C4-2B (cell line): Measurements from ENCODE around the gene SIX3.

Source experiments
- H3K27ac ChIP-seq: fragments of 450-650 bp; 2 replicates; pipeline ENCODE4 v1.5.1; 2017
- ZFX ChIP-seq: fragments of 450-650 bp; IDR thresholded peaks from 2 replicates; pipeline ENCODE4 v1.6.1; 2017
- TF ChIP-seq, protein P1 (sequence below): fragments of 450-650 bp; conservative IDR thresholded peaks from 2 replicates; pipeline ENCODE4 v1.5.1; 2017; ENCODE audit warnings: mild to moderate bottlenecking

SIX3 gene

DNA sequence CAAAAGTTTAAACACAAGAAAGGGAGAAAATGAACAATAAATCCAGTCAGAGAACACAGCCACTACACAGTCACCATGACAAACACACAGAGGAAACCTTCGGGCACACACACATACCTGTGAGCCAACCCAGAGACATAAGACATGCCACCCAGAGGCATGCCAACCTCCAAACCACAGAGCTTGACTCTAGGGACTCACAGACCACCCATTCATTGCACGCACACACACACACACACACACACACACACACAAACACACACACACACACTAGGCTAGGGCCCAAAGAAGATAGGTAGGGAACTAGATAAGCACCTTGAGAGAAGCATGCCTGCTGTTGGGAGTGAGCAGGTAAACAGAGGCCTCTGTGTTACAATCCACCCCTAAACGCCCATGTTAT lies 9.1 kb downstream of the SIX3 start:
- no peak overlapping the region for H3K27ac ChIP-seq
- TF ChIP-seq ZFX, result no peak
- TF ChIP-seq, protein P1, sequence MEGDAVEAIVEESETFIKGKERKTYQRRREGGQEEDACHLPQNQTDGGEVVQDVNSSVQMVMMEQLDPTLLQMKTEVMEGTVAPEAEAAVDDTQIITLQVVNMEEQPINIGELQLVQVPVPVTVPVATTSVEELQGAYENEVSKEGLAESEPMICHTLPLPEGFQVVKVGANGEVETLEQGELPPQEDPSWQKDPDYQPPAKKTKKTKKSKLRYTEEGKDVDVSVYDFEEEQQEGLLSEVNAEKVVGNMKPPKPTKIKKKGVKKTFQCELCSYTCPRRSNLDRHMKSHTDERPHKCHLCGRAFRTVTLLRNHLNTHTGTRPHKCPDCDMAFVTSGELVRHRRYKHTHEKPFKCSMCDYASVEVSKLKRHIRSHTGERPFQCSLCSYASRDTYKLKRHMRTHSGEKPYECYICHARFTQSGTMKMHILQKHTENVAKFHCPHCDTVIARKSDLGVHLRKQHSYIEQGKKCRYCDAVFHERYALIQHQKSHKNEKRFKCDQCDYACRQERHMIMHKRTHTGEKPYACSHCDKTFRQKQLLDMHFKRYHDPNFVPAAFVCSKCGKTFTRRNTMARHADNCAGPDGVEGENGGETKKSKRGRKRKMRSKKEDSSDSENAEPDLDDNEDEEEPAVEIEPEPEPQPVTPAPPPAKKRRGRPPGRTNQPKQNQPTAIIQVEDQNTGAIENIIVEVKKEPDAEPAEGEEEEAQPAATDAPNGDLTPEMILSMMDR, result no peak

DNA sequence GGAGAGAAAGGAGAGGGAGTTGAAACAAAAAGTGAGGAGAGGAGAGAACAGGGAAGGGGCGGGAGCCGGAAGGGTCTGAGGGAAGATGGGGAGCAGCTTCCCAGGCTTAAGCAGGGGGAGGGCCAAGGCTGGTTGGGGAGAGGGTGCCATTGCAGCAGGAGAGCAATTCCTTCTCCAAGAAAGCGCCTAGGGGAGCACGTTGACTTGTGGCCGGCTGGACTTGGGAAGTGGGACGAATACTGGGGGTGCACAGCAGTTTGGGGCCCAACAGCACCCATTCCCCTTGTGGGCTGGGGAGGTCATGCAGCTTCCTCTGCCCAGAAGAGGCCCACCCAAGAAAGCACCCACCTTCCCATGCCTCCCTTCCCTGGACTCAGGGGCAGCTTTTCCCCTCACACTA lies 9.6 kb downstream of the SIX3 start:
- TF ChIP-seq, protein P1, result no peak
- TF ChIP-seq ZFX, result no peak
- H3K27ac ChIP-seq, result no peak overlapping the region

DNA sequence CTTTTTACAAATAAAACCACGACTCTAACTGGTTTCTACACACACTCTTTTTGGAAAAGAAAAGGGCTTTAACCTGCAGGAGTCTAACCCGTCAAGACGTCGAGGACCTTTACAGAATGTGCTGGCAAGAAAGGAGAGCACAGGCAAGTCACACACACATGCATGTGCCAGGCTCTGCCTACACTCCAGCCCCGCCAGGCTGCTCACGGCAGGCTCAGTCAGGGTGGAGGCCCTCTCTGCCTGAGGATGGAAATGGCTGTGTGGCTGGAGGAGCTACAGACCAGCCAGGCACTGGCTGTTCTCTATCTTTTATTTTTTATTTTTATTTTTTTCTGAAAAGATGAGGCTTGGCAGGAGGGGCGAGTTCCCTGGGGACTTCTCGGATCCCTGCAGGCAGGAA lies 10.2 kb downstream of the SIX3 start:
- TF ChIP-seq, protein P1, result no peak
- TF ChIP-seq ZFX, result no peak
- H3K27ac ChIP-seq, result no peak overlapping the region

DNA sequence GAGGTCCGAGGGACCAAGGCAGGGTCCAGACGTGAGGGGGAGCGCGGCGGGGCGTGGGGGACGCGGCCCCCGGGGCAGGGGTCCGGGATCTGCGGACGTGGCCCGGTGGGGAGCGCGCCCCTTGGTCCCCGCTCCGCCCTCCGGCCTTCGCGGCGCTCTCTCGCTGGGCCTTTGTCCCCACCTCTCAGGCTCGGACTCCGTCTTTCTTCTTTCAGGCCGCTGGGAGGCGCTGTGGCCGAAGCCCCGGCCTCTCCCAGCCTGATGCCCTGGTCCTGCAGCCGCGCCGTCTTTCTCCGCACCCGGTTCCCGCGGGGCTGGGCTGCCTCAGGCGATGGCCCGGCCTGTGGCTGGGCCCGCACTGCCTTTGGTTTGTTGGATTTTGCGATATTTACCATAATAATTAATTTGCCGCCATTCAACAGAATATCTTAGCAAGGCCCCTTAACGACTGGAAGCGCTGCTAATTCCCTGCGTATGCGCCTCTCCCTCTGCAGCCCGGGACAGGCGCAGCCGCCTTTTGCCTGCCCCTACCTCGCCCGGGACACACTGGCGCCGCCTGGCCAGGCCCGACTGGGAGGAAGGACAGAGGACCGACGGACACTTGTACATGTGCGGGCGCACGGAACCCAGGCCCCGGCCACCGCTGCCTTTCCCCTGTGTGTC lies 10.8 kb downstream of the SIX3 start:
- no peak overlapping the region for H3K27ac ChIP-seq
- no peak for TF ChIP-seq ZFX
- TF ChIP-seq, protein P1, result peak; percentile 41

DNA sequence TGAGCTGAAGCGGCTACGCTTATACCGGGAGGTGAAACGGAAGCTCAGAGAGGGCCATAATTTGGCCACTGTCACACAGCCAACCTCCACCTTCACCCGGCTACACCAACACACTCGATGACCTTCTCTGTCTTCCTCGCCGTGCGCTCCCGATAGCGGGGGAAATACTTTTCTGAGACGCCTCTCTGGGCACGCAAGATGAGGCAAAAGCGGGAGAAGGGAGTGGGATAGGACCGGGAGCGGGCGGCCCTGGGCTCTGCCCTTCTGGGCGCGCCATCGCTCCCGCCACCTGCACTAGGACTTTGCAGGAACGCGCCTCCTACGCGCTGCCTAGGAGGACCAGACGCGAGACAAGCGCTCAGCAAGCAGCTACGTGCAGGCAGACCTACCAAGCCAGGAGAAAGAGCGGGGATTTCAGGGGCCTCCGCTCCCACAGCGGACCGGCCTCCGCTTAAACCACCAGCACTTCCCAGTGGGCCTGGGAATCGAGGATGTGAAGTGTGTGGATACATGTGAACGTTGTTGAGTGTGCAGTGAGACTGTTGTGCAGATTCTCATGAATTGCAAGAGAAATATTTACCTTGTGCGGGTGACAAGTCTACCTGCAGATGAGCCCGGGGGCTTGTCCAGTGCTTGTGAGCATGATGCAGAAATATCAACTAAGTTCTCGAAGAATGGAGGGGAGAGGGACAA lies 11.4 kb downstream of the SIX3 start:
- no peak overlapping the region for H3K27ac ChIP-seq
- TF ChIP-seq, protein P1, result no peak
- no peak for TF ChIP-seq ZFX

DNA sequence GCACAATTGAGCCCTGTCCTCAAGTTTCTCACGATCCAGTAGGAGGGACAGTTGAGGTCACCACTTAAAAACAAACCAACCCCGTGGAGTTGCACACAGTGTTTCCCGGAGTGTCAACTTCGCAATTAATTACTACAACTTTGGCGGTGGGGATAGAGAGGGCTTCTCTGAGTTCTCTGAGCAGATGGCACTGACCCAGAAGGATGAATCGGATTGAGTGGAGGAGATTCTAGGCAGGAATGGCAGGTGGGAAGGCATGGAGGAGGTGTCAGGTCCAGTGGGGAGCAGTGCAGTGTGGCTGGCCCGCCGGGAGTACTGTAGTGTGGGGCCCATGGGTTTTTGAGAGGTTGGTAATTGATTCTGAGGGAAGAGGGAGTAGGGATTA lies 12.0 kb downstream of the SIX3 start:
- TF ChIP-seq ZFX, result no peak
- TF ChIP-seq, protein P1, result no peak
- no peak overlapping the region for H3K27ac ChIP-seq

DNA sequence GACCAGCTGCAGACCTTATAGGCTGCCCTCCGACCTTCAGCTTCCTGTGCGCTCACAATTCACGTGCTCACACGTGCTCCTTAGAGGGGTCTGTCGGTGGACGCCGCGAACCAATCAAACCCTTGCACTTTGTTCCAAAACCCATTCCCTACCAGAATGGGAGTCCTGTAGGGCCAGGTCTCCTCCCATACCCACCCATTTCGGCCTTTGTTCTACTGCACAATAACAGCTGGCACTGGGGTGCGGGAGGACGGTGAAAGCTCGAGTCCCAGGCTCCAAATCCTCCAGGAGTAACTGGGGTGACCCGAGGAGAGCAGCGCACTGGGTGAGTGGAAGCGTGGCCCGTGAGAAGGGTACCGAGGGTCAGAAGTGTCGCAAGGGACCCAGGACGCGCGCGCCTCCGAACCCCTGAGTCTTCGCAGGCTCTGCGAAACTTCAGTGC lies 13.0 kb downstream of the SIX3 start:
- TF ChIP-seq, protein P1, result no peak
- no peak for TF ChIP-seq ZFX
- no peak overlapping the region for H3K27ac ChIP-seq
